ENCODE results near the gene POC5.

Gene POC5

GRCh38 chr5:75662061-75662460 is 55.2 kb downstream of the POC5 start:
- Histone ChIP-seq H3K79me2 (ENCODE audit: insufficient read depth, low read length) (no peaks in the 10 kb centered on the region), H3K36me3 (ENCODE audit: insufficient read depth, low read length) (no peaks in the 10 kb centered on the region)

GRCh38 chr5:75660678-75661465 is 56.4 kb downstream of the POC5 start:
- no peaks in the 10 kb centered on the region for H3K79me2 ChIP-seq (ENCODE audit: insufficient read depth, low read length)
- no peak overlapping the region for H3K27ac ChIP-seq (ENCODE audit: low read length)
- no peak overlapping the region for H3K4me2 ChIP-seq (ENCODE audit: insufficient read depth, low read length)
- H2AFZ ChIP-seq (ENCODE audit: low read depth, low read length): no peak overlapping the region
- H3K36me3 ChIP-seq (ENCODE audit: insufficient read depth, low read length): no peaks in the 10 kb centered on the region
- H3K4me1 ChIP-seq (ENCODE audit: insufficient read depth, low read length): no peaks in the 10 kb centered on the region
- TF ChIP-seq CTCF (IDR thresholded peaks at IDR 0.05; ENCODE audit: borderline replicate concordance, extremely low read depth, low read length, poor library complexity, severe bottlenecking): no peak
- no peak for TF ChIP-seq EZH2 (IDR thresholded peaks at IDR 0.05; ENCODE audit: borderline replicate concordance, low read depth, low read length, severe bottlenecking)
- H3K9ac ChIP-seq (ENCODE audit: low read depth, low read length): no peak overlapping the region
- peaks cover 2% of the 10 kb centered on the region for H3K27me3 ChIP-seq (ENCODE audit: insufficient read depth, low read length, poor library complexity)
- DNase-seq (no peak), ATAC-seq (ENCODE audit: insufficient read depth, low read depth) (no peak)
- H4K20me1 ChIP-seq (ENCODE audit: insufficient read depth, low read length): no peaks in the 10 kb centered on the region
- no peak overlapping the region for H3K4me3 ChIP-seq (ENCODE audit: low read depth in 1 of 2, low read length in 2 of 2)
- no peaks in the 10 kb centered on the region for H3K9me3 ChIP-seq (ENCODE audit: insufficient read depth, low read length, severe bottlenecking)

More at GRCh38 chr5:75662061-75662460, 55.2 kb downstream of the POC5 start:
- Histone ChIP-seq H3K27me3 (ENCODE audit: insufficient read depth, low read length, poor library complexity) (no peaks in the 10 kb centered on the region), H3K9me3 (ENCODE audit: insufficient read depth, low read length, severe bottlenecking) (no peaks in the 10 kb centered on the region), H3K9ac (ENCODE audit: low read depth, low read length) (no peak overlapping the region), H2AFZ (ENCODE audit: low read depth, low read length) (no peak overlapping the region), H3K4me3 (ENCODE audit: low read depth in 1 of 2, low read length in 2 of 2) (no peak overlapping the region), H3K4me1 (ENCODE audit: insufficient read depth, low read length) (no peaks in the 10 kb centered on the region), H4K20me1 (ENCODE audit: insufficient read depth, low read length) (no peaks in the 10 kb centered on the region), H3K4me2 (ENCODE audit: insufficient read depth, low read length) (no peak overlapping the region), H3K27ac (ENCODE audit: low read length) (no peak overlapping the region)
- TF ChIP-seq CTCF (IDR thresholded peaks at IDR 0.05; ENCODE audit: borderline replicate concordance, extremely low read depth, low read length, poor library complexity, severe bottlenecking): no peak
- TF ChIP-seq EZH2 (IDR thresholded peaks at IDR 0.05; ENCODE audit: borderline replicate concordance, low read depth, low read length, severe bottlenecking): no peak
- ATAC-seq (ENCODE audit: insufficient read depth, low read depth): no peak
- no peak for DNase-seq

- H3K4me2 ChIP-seq (ENCODE audit: insufficient read depth, low read length): no peak overlapping the region
- no peaks in the 10 kb centered on the region for H4K20me1 ChIP-seq (ENCODE audit: insufficient read depth, low read length)
- H3K79me2 ChIP-seq (ENCODE audit: insufficient read depth, low read length): no peaks in the 10 kb centered on the region
- no peak overlapping the region for H3K4me3 ChIP-seq (ENCODE audit: low read depth in 1 of 2, low read length in 2 of 2)
- H3K9ac ChIP-seq (ENCODE audit: low read depth, low read length): no peak overlapping the region
- H3K9me3 ChIP-seq (ENCODE audit: insufficient read depth, low read length, severe bottlenecking): no peaks in the 10 kb centered on the region
- H3K36me3 ChIP-seq (ENCODE audit: insufficient read depth, low read length): no peaks in the 10 kb centered on the region
- no peak for ATAC-seq (ENCODE audit: insufficient read depth, low read depth)
- H2AFZ ChIP-seq (ENCODE audit: low read depth, low read length): no peak overlapping the region
- H3K27ac ChIP-seq (ENCODE audit: low read length): no peak overlapping the region
- TF ChIP-seq EZH2 (IDR thresholded peaks at IDR 0.05; ENCODE audit: borderline replicate concordance, low read depth, low read length, severe bottlenecking) (no peak), CTCF (IDR thresholded peaks at IDR 0.05; ENCODE audit: borderline replicate concordance, extremely low read depth, low read length, poor library complexity, severe bottlenecking) (no peak)
- peaks cover 2% of the 10 kb centered on the region for H3K27me3 ChIP-seq (ENCODE audit: insufficient read depth, low read length, poor library complexity)
- DNase-seq: no peak
- H3K4me1 ChIP-seq (ENCODE audit: insufficient read depth, low read length): no peaks in the 10 kb centered on the region
Observed at GRCh38 chr5:75659791-75660450, 57.3 kb downstream of the POC5 start.

Data from DND-41 (cell line).